IPS-18a (cell line): Measurements from ENCODE around the gene SRRM3.
"Not testable (repeated sequence)": the region's sequence is repeated elsewhere in the genome, so short reads cannot be mapped to it uniquely, and the experiment has no call there.

Source experiments
- H3K27ac ChIP-seq: one replicate; pipeline ENCODE4 v1.5.1; 2013; ENCODE audit warnings: low read length
- H3K27me3 ChIP-seq: one replicate; pipeline ENCODE4 v1.6.1; 2013; ENCODE audit warnings: mild to moderate bottlenecking, low read length; ENCODE audit not compliant: control insufficient read depth, insufficient read depth
- H3K36me3 ChIP-seq: one replicate; pipeline ENCODE4 v1.6.1; 2013; ENCODE audit warnings: low read depth, low read length; ENCODE audit not compliant: control insufficient read depth
- H3K4me1 ChIP-seq: one replicate; pipeline ENCODE4 v1.6.1; 2013; ENCODE audit warnings: low read depth, low read length; ENCODE audit not compliant: control insufficient read depth
- H3K4me3 ChIP-seq: one replicate; pipeline ENCODE4 v1.5.1; 2013; ENCODE audit warnings: low read length
- H3K9ac ChIP-seq: one replicate; pipeline ENCODE4 v1.6.1; 2013; ENCODE audit warnings: mild to moderate bottlenecking, low read length, moderate library complexity
- H3K9me3 ChIP-seq: one replicate; pipeline ENCODE4 v1.6.1; 2013; ENCODE audit warnings: low read depth, low read length; ENCODE audit not compliant: control insufficient read depth

SRRM3 gene

GRCh38 chr7:76220185-76221057 is 18.7 kb downstream of the SRRM3 start:
- no peaks in the 10 kb centered on the region for H3K36me3 ChIP-seq
- H3K9me3 ChIP-seq: no peaks in the 10 kb centered on the region
- H3K4me1 ChIP-seq: peaks cover 41% of the 10 kb centered on the region
- no peak overlapping the region for H3K4me3 ChIP-seq
- H3K9ac ChIP-seq: no peak overlapping the region
- no peaks in the 10 kb centered on the region for H3K27me3 ChIP-seq
- H3K27ac ChIP-seq: no peak overlapping the region

DNA sequence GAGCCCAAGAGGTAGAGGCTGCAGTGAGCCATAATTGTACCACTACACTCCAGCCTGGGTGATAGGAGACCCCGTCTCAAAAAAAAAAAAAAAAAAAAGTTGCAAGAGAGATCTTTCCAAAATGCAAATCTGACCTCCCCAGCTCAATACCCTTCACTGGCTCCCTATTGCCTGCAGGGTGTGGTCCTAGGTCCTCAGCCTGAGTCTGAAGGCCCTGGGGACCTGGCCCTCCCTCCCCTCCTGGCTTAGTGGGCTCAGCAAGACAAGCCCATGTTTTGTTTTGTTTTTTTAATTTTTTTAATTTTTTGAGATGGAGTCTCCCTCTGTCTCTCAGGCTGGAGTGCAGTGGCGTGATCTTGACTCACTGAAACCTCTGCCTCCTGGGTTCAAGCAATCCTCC is 20.6 kb downstream of the SRRM3 start:
- H3K27ac ChIP-seq: no peak overlapping the region
- no peaks in the 10 kb centered on the region for H3K27me3 ChIP-seq
- H3K9me3 ChIP-seq: no peaks in the 10 kb centered on the region
- H3K36me3 ChIP-seq: no peaks in the 10 kb centered on the region
- no peak overlapping the region for H3K4me3 ChIP-seq
- no peak overlapping the region for H3K9ac ChIP-seq
- peaks cover 32% of the 10 kb centered on the region for H3K4me1 ChIP-seq

GRCh38 chr7:76222839-76223238 is 21.1 kb downstream of the SRRM3 start:
- Histone ChIP-seq H3K27ac (no peak overlapping the region), H3K4me3 (no peak overlapping the region), H3K4me1 (peaks cover 26% of the 10 kb centered on the region), H3K9me3 (no peaks in the 10 kb centered on the region), H3K36me3 (no peaks in the 10 kb centered on the region), H3K27me3 (no peaks in the 10 kb centered on the region), H3K9ac (no peak overlapping the region)

DNA sequence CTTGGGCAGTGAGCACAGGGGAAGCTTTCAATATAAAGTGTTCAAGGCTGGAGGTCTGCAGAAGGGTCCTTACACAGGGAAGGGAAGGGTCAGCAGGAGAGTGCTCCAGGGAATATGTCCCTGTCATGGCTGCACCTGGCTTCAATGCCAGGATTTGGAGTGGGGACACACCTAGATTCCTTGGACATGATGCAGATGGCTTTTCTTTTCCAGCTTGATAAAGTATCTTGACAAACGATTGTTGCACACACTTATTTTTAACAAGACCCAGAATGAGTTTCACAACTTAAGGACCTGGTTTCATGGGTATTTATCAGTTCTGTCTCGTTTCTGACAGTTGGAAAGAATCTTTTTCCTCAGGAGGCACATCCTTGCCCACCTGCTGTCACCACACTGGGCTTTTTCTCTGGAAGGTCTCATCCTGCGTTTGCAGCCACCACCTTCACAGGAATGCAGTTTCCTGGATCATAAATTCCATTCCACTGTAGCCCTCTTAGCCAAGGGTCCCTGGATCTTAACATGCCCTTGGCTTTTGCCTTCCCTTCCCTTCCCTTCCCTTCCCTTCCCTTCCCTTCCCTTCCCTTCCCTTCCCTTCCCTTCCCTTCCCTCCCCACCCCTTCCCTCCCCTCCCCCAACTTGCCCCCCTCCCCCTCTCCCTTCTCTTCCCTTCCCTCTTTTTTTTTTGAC is 21.7 kb downstream of the SRRM3 start:
- no peak overlapping the region for H3K4me3 ChIP-seq

GRCh38 chr7:76224695-76225094 is 23.0 kb downstream of the SRRM3 start:
- peaks cover 21% of the 10 kb centered on the region for H3K4me1 ChIP-seq
- no peak overlapping the region for H3K27ac ChIP-seq
- no peak overlapping the region for H3K9ac ChIP-seq
- no peaks in the 10 kb centered on the region for H3K36me3 ChIP-seq
- H3K9me3 ChIP-seq: no peaks in the 10 kb centered on the region
- H3K4me3 ChIP-seq: no peak overlapping the region
- H3K27me3 ChIP-seq: no peaks in the 10 kb centered on the region

More for the DNA sequence above, 21.7 kb downstream of the SRRM3 start:
- Histone ChIP-seq H3K36me3 (no peaks in the 10 kb centered on the region), H3K9ac (no peak overlapping the region), H3K4me1 (peaks cover 21% of the 10 kb centered on the region), H3K27ac (no peak overlapping the region), H3K27me3 (no peaks in the 10 kb centered on the region), H3K9me3 (no peaks in the 10 kb centered on the region)

DNA sequence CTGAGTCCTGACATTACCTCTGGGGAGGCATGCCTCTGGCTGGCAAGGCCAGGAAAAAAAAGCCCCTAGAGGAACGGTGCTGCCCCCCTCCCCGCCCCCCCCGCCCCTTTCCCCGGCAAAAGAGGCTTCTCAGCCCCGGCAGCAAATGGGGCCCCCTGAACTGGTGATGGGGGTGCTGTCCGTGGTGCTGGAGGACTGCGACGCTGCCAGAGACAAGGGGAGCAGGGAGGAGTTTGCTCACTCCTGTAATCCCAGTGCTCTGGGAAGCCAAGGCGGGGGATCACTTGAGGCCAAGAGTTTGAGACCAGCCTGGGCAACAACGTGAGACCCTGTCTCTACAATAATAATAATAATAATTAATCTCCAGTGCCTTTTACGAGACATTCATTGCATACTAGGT is 23.7 kb downstream of the SRRM3 start:
- no peak overlapping the region for H3K4me3 ChIP-seq
- peaks cover 16% of the 10 kb centered on the region for H3K4me1 ChIP-seq
- H3K36me3 ChIP-seq: no peaks in the 10 kb centered on the region
- H3K27ac ChIP-seq: no peak overlapping the region
- H3K27me3 ChIP-seq: no peaks in the 10 kb centered on the region
- no peaks in the 10 kb centered on the region for H3K9me3 ChIP-seq
- no peak overlapping the region for H3K9ac ChIP-seq

DNA sequence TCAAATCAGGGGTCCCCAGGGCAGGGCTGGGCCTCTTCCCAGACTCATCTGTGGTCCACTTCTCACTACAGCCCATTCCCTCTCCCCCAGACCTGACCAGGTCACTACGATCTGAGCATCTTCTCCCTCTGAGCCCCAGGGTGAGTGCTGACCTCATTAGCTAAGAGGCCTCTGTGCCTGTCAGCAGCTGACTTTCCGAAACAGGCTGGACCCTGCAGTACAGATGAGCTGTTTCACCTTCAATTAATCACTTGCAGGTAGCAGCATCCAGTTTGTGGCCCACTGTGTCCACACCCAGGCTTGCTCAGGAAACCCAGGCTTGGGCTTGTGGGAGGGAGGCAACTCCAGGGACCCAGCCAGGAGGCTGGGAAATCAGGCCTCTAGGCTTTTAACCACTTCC is 24.3 kb downstream of the SRRM3 start:
- no peaks in the 10 kb centered on the region for H3K36me3 ChIP-seq
- no peaks in the 10 kb centered on the region for H3K27me3 ChIP-seq
- H3K9me3 ChIP-seq: no peaks in the 10 kb centered on the region
- H3K4me3 ChIP-seq: no peak overlapping the region
- no peak overlapping the region for H3K9ac ChIP-seq
- no peak overlapping the region for H3K27ac ChIP-seq
- peaks cover 14% of the 10 kb centered on the region for H3K4me1 ChIP-seq

GRCh38 chr7:76226878-76227423 is 25.3 kb downstream of the SRRM3 start:
- peaks cover 23% of the 10 kb centered on the region for H3K4me1 ChIP-seq
- H3K9me3 ChIP-seq, H3K9ac ChIP-seq, H3K27me3 ChIP-seq, H3K36me3 ChIP-seq, H3K4me3 ChIP-seq, H3K27ac ChIP-seq: not testable (repeated sequence)

GRCh38 chr7:76230214-76230613 is 28.5 kb downstream of the SRRM3 start:
- H3K4me3 ChIP-seq: no peak overlapping the region
- H3K9ac ChIP-seq: no peak overlapping the region
- no peaks in the 10 kb centered on the region for H3K9me3 ChIP-seq
- H3K27ac ChIP-seq: no peak overlapping the region
- no peaks in the 10 kb centered on the region for H3K27me3 ChIP-seq
- peaks cover 25% of the 10 kb centered on the region for H3K4me1 ChIP-seq
- H3K36me3 ChIP-seq: no peaks in the 10 kb centered on the region

- Histone ChIP-seq H3K4me1 (peaks cover 28% of the 10 kb centered on the region), H3K27ac (no peak overlapping the region), H3K9me3 (no peaks in the 10 kb centered on the region), H3K27me3 (no peaks in the 10 kb centered on the region), H3K9ac (no peak overlapping the region), H3K36me3 (no peaks in the 10 kb centered on the region), H3K4me3 (no peak overlapping the region)
Measured at GRCh38 chr7:76231071-76231470, 29.4 kb downstream of the SRRM3 start.

GRCh38 chr7:76231583-76231982 is 29.9 kb downstream of the SRRM3 start:
- Histone ChIP-seq H3K4me1 (peaks cover 28% of the 10 kb centered on the region), H3K9me3 (no peaks in the 10 kb centered on the region), H3K9ac (no peak overlapping the region), H3K36me3 (no peaks in the 10 kb centered on the region), H3K4me3 (no peak overlapping the region), H3K27ac (no peak overlapping the region), H3K27me3 (no peaks in the 10 kb centered on the region)
